ENCODE results near the gene RNF223. TPM values are rescaled to one million over a fixed set of nuclear protein-coding genes. Genes with fewer than 3 reads are reported as not detected.

RNF223 gene
- total and polyA plus RNA-seq, 10 donors, result not detected

DNA sequence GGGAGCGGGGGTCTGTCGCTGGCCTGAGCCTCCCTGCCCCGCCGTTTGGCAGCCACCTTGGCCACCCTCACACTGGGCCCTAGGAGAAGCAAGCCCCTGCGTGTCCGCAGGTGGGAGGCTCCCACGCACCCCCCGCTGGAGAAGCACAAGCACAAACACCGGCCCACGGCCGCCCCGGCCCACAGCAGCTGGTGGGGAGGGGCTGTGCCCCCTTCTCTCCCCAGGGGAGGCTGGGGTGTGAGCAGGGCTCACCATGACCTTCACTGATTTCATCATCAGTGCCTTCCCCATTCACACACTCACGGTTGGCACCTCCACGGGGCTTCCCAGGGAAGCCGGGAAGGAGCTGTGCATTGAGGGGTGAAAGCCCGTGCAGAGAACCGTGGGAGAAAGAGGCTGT lies 46.3 kb downstream of the RNF223 start:
- H3K36me3 ChIP-seq, result no peaks in the 10 kb centered on the region
- TF ChIP-seq POLR2A (IDR thresholded peaks at IDR 0.05), result no peak
- WGBS, 5 donors, result 68 to 85% (median 79%) methylated on average over 13 to 17 of the region's 17 CpGs
- no peaks in the 10 kb centered on the region for H3K9me3 ChIP-seq
- no peak overlapping the region for H3K27ac ChIP-seq
- H3K4me3 ChIP-seq, result no peak overlapping the region
- peaks cover 3 to 37% (median 16%) of the 10 kb centered on the region in 7 donors for H3K27me3 ChIP-seq (replicated peaks in 1 of 7)
- DNase-seq, result no peak
- intact Hi-C loops (cut with DNase I; ENCODE audit: low total_unique reads), result no loop called here
- peaks cover 4 to 55% (median 20%) of the 10 kb centered on the region in 6 donors for H3K4me1 ChIP-seq

GRCh38 chr1:1026599-1027413 lies 47.3 kb downstream of the RNF223 start:
- Histone ChIP-seq H3K27ac (no peak overlapping the region), H3K27me3 (replicated peaks in 1 of 7) (peaks cover 0 to 35% (median 6%) of the 10 kb centered on the region in 7 donors), H3K4me1 (peaks cover 0 to 55% (median 14%) of the 10 kb centered on the region in 6 donors), H3K36me3 (no peaks in the 10 kb centered on the region), H3K9me3 (no peaks in the 10 kb centered on the region), H3K4me3 (no peak overlapping the region)
- DNase-seq, result no peak
- intact Hi-C loops (cut with DNase I; ENCODE audit: low total_unique reads), result no loop called here
- WGBS, 5 donors, result 46 to 59% (median 55%) methylated on average over 5 to 21 of the region's 21 CpGs
- TF ChIP-seq POLR2AphosphoS5 (IDR thresholded peaks at IDR 0.05), result no peak
- TF ChIP-seq CTCF (IDR thresholded peaks at IDR 0.05 in 8 of 11, conservative IDR thresholded peaks at IDR 0.05 in 3 of 11), result no peak
- no peak for TF ChIP-seq POLR2A (IDR thresholded peaks at IDR 0.05)

DNA sequence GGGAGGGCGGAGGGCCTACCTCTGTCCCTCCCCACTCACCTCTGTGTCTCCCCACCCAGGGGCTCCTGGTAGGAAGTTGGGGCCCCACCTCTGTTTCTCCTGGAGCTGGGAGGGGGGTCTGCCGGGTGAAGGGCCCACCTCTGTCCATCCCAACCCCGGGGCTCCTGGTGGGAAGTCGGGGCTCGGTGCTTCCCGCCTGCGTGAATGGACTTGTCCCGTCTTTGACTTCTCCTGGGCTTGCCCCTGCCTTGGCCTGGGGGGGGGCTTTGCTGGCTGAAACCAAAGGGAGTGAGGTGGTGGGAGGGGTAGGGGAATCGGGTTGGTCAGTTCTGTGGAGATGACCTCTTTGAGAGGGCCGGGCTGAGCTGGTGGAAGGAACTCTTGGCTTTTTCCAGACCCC lies 48.4 kb downstream of the RNF223 start:
- peaks cover 5 to 58% (median 20%) of the 10 kb centered on the region in 6 donors for H3K4me1 ChIP-seq
- DNase-seq, result no peak
- no peaks in the 10 kb centered on the region for H3K9me3 ChIP-seq
- WGBS, 5 donors, result 79 to 90% (median 89%) methylated on average over 9 to 10 of the region's 10 CpGs
- no peak overlapping the region for H3K4me3 ChIP-seq
- intact Hi-C loops (cut with DNase I; ENCODE audit: low total_unique reads), result no loop called here
- no peaks in the 10 kb centered on the region for H3K36me3 ChIP-seq
- no peak for TF ChIP-seq CTCF (IDR thresholded peaks at IDR 0.05 in 8 of 11, conservative IDR thresholded peaks at IDR 0.05 in 3 of 11)
- TF ChIP-seq POLR2AphosphoS5 (IDR thresholded peaks at IDR 0.05), result no peak
- no peak for TF ChIP-seq POLR2A (IDR thresholded peaks at IDR 0.05)
- H3K27me3 ChIP-seq (replicated peaks in 1 of 7), result peaks cover 0 to 38% (median 8%) of the 10 kb centered on the region in 7 donors
- no peak overlapping the region for H3K27ac ChIP-seq

GRCh38 chr1:1024771-1025699 lies 49.1 kb downstream of the RNF223 start:
- no peaks in the 10 kb centered on the region for H3K9me3 ChIP-seq
- intact Hi-C loops (cut with DNase I; ENCODE audit: low total_unique reads), result no loop called here
- TF ChIP-seq POLR2AphosphoS5 (IDR thresholded peaks at IDR 0.05) (peak in 1 of 3 donors; percentile 40), POLR2A (IDR thresholded peaks at IDR 0.05) (no peak), CTCF (IDR thresholded peaks at IDR 0.05 in 8 of 11, conservative IDR thresholded peaks at IDR 0.05 in 3 of 11) (no peak)
- H3K36me3 ChIP-seq, result no peaks in the 10 kb centered on the region
- no peak for DNase-seq
- H3K4me1 ChIP-seq, result peaks cover 9 to 65% (median 27%) of the 10 kb centered on the region in 6 donors
- peaks cover 0 to 45% (median 15%) of the 10 kb centered on the region in 7 donors for H3K27me3 ChIP-seq (replicated peaks in 1 of 7)
- no peak overlapping the region for H3K27ac ChIP-seq
- H3K4me3 ChIP-seq, result no peak overlapping the region
- WGBS, 5 donors, result 64 to 84% (median 68%) methylated on average over 14 to 31 of the region's 31 CpGs

All from spleen (tissue), 11 donors.